ENCODE results near the gene PDE6C.
A peak's percentile ranks its signal among the peaks of the same experiment; 100 is the strongest.

The PDE6C gene

DNA sequence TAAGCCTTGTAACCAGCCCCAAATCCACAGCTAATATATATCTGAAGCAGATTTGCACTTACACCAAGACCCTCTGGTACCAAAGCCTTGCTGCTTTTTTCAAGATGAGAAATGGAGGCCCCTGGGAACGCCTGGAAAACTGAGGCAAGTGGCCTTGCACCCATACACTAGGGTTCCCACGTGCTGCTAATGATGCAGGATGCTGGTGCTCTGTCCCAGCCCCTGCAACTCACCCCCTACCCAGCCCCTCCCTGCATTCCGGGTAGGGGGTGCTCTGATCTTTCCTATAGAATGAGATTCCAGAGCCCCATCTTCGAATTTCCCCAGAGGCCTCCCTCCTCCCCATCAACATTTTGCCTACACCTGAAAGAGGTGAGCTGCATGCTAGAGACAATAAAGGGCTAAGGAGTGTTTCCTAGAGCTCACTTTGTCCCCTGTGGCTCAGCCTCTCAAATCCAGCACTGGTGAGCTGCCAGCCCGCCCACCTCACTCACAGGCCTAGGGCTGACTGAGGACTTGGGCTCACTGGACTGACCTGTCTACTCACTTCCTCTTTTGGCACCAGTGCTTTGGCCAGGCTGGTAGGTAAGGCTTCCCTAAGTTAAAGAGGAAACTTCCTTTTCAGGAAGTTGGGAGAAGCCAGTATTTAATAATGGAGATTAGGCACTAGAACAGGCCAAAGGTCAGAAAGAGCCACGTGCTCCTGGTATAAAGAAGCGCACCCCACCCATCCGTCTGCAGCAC, 21.1 kb upstream of the PDE6C start:
- in situ Hi-C loops (cut with HindIII; ENCODE audit: low sequenced_read_pairs), result no loop called here

DNA sequence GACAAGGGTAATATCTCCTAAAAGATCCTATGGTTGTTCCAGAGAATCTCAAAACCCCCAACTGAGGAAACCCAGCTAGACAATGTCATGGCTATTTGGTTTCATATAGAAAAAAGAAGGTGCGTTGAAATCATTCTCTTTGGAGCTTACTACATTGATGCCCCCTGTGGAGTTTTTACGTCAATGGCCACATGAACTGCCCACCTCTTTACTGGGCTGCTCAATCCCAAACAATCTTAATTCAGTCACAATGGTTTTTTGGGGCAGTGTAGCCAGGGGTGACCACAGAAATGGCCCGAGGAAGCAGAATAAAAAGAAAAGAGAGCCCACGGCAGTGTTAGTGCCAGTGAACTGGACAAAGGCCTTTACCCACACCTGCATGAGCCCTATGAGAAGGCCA, 19.1 kb upstream of the PDE6C start:
- no peak overlapping the region for H3K4me3 ChIP-seq (ENCODE audit: low read depth, low read length)
- in situ Hi-C loops (cut with HindIII; ENCODE audit: low sequenced_read_pairs), result no loop called here
- DNase-seq (ENCODE audit: low read depth), result no peak
- TF ChIP-seq, protein P1, sequence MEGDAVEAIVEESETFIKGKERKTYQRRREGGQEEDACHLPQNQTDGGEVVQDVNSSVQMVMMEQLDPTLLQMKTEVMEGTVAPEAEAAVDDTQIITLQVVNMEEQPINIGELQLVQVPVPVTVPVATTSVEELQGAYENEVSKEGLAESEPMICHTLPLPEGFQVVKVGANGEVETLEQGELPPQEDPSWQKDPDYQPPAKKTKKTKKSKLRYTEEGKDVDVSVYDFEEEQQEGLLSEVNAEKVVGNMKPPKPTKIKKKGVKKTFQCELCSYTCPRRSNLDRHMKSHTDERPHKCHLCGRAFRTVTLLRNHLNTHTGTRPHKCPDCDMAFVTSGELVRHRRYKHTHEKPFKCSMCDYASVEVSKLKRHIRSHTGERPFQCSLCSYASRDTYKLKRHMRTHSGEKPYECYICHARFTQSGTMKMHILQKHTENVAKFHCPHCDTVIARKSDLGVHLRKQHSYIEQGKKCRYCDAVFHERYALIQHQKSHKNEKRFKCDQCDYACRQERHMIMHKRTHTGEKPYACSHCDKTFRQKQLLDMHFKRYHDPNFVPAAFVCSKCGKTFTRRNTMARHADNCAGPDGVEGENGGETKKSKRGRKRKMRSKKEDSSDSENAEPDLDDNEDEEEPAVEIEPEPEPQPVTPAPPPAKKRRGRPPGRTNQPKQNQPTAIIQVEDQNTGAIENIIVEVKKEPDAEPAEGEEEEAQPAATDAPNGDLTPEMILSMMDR (IDR thresholded peaks at IDR 0.05; ENCODE audit: low read depth, low read length, missing control alignments), result no peak

More for the DNA sequence above, 21.1 kb upstream of the PDE6C start:
- DNase-seq (ENCODE audit: low read depth), result no peak
- TF ChIP-seq, protein P1 (IDR thresholded peaks at IDR 0.05; ENCODE audit: low read depth, low read length, missing control alignments), result no peak
- no peak overlapping the region for H3K4me3 ChIP-seq (ENCODE audit: low read depth, low read length)

DNA sequence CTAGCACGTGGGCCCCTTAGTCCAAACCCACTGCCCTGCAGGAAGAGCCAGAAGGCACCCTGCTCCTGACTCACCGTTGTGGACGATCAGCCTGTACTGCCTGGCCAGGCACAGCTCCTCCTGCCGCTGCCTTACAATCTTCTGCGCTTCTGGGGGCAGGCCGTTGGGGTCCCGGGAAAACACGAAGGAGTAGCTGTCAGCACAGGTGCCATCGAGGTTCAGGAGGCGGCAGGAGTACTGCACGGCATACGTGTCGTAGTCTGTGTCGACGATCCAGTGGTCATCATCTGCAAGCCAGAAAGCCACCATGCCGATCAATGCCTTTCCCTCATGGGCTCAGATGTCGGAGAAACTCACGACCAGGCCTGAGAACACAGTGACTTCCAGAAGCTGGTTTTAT, 18.6 kb upstream of the PDE6C start:
- in situ Hi-C loops (cut with HindIII; ENCODE audit: low sequenced_read_pairs), result no loop called here
- no peak for DNase-seq (ENCODE audit: low read depth)
- TF ChIP-seq, protein P1 (IDR thresholded peaks at IDR 0.05; ENCODE audit: low read depth, low read length, missing control alignments), result no peak
- H3K4me3 ChIP-seq (ENCODE audit: low read depth, low read length), result no peak overlapping the region

DNA sequence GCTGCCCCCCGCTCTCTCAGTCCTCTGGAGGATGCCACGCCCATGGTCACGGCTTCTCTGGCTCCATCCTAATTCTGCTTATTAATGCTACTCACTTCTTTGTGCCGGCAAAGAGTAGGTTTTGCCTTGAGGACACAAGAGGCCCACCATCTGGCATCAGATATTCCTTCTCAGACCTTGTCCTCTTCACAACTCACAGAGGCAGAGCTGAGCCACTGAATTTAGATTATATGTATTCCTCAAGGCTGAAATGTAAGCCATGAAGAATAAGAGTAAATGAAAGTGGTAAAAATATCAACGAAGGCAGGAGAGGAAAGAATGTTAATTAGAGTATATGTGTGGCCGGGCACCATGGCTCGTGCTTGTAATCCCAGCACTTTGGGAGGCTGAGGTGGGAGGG, 17.8 kb upstream of the PDE6C start:
- in situ Hi-C loops (cut with HindIII; ENCODE audit: low sequenced_read_pairs), result no loop called here
- H3K4me3 ChIP-seq (ENCODE audit: low read depth, low read length), result no peak overlapping the region
- TF ChIP-seq, protein P1 (IDR thresholded peaks at IDR 0.05; ENCODE audit: low read depth, low read length, missing control alignments), result no peak
- DNase-seq (ENCODE audit: low read depth), result no peak

DNA sequence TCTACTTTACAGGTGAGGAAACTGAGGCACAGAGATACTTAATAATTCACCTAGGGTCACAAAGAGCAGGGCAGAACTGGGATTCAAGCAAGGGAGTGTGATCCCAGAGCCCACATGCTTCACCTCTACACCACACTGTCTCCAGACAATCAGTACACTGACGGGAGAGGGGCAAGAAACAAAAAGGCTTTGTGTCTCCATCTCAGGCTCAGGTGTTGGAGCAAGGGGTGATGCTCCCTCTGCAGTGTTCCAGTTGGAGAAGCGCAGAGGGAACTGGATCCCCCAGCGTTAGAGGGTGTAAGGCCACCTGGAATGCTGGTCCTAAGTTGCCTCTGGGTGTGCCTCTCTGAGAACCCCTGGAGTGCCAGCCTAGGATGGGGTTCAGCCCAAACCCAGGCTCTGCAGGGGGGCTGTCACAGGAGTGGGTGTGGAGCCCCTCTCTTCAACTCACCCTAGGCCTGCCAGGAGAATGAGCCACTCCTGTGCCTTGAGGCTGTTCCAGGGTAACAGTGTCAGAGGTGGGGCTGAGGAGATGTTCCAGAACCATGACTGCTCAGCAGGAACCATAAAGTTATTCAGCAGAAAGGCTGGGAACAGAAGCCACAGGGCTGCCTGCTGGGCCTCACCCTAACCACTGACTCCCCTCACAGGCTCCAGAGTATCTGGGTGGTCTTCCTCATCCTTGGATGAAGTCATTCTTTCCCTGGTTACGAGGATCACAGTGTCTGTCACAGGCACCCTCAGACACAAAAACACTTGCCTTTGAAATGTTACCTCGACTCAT, 16.8 kb upstream of the PDE6C start:
- peak; percentile 16 for DNase-seq (ENCODE audit: low read depth)
- in situ Hi-C loops (cut with HindIII; ENCODE audit: low sequenced_read_pairs), result no loop called here
- no peak overlapping the region for H3K4me3 ChIP-seq (ENCODE audit: low read depth, low read length)
- TF ChIP-seq, protein P1 (IDR thresholded peaks at IDR 0.05; ENCODE audit: low read depth, low read length, missing control alignments), result no peak

DNA sequence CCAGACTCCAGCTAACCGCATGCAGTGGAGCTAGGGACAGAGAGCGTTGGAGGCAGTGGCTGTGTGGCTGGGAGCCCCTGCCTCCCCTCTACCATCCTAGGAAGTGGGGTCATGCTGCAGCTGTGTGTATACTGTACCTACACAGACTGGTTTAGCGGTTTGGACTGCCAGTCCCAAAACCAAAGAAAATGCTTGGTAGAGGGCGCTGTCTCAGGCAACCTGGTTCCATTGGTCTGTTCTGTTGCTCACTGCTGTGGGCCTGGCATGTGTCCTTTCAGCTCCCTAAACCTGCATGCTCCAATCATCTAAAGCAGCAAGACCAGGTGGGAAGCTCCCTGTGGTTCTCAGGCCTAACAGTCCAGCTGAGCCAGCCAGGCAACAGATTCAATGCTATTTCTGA, 15.8 kb upstream of the PDE6C start:
- no peak for DNase-seq (ENCODE audit: low read depth)
- TF ChIP-seq, protein P1 (IDR thresholded peaks at IDR 0.05; ENCODE audit: low read depth, low read length, missing control alignments), result peak; percentile 3
- H3K4me3 ChIP-seq (ENCODE audit: low read depth, low read length), result no peak overlapping the region
- in situ Hi-C loops (cut with HindIII; ENCODE audit: low sequenced_read_pairs), result no loop called here

Measured in astrocyte of the cerebellum (primary cell).